ENCODE results near the gene ERRFI1.

ERRFI1 gene

DNA sequence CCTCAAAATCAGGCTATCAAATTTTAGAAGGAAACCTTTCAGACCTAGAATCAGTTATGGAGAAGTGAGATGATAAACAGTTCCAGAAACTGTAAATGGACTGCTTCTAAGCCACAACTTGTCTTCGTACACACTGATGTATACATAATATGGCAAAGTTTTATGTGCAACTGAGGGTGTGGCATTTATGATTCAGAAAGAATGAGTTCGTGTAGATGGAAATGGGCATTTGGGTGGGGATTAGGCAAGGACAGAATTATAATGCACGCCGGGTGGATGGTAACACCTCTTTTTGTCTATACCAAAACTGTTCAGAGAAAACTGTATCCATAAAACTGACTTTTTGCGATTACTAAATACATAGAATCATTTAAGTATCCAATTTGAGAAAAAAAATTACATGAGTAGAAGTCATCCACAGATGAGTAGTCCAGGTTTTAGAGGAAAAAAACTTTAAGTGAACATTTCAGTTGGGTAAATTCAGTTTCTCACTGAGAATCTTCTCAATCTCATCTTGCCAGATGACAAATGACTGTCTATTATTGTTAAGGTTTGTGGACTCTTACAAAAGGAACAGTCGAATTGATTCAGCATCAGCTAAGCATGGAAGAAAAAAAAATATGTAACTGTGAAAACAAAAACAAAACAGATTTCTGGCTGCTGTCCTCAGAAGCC lies 22.5 kb downstream of the ERRFI1 start:
- no peak for DNase-seq (ENCODE audit: low read depth in 2 of 2)

DNA sequence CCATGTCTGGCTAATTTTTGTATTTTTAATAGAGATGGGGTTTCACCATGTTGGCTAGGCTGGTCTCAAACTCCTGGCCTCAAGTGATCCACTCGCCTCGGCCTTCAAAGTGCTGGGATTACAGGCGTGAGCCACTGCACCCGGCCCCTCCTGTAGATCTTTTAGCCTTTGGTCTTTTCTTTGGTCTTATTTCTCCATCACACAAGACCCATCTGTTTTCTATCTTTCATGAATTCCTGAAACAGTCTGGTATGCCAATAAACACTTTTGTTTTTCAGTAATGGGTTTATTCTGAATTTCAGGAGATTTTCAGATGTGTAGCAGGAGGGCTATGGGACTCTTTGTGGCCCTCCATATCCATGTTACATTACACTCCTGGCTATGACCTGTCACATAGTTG lies 23.2 kb downstream of the ERRFI1 start:
- no peak for DNase-seq (ENCODE audit: low read depth in 2 of 2)

DNA sequence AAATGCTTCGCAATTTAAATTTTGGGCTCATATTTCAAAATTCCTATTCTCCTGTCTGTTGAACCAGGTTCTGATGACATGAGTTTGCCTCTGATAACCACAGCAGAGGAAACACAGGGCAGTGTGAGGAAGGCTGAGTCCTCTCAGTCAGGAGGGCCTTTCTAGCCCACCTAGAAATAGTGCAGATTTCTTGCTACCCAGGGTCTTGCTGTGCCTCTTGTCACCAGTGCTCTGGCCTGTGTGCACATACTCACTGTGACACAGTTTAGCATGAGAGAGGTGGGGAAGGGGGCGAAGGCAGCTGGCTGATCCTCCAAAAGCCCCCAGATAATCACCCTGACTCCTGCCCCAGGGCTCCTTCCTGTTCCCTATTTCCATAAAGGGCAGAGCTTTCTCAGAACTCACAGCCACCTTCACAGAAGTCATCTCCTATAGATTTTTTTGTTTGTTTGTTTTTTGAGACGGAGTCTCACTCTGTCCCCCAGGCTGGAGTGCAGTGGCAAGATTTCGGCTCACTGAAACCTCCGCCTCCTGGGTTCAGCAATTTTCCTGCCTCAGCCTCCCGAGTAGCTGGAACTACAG lies 23.7 kb downstream of the ERRFI1 start:
- no peak for DNase-seq (ENCODE audit: low read depth in 2 of 2)

DNA sequence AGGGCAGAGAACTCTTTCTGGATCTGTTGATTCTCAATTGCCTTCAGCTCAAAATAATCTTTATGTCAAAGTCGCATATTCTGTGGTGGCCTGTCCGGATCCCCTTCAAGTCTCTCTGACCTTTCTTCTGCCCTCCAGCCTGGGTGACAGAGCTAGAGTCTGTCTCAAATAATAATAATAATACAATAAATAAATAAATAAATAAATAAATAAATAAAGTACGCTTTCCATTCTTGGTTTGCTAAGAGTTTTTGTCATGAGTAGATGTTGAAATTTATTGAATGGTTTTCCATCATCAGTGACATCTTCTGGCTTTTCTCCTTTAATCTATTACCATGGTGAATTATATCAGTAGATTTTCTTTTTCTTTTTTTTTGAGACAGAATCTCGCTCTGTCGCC lies 30.7 kb downstream of the ERRFI1 start:
- no peak for DNase-seq (ENCODE audit: low read depth in 2 of 2)

DNA sequence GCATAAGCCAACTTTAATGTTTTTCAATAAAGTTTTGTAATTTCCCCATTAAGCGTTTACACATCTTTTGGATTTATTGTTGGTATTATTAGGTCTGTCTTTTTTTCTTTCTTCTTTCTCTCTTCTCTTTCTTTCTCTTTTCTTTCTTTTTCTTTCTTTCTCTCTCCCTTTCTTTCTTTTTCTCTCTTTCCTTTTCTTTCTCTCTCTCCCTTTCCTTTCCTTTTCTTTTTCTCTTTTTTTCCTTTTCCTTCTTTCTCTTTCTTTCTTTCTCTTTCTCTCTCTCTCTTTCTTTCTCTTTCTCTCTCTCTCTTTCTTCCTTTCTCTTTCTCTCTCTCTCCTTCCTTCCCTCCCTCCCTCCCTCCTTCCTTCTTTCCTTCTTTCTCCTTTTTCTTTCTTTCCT lies 31.3 kb downstream of the ERRFI1 start:
- DNase-seq (ENCODE audit: low read depth in 2 of 2) = no peak

DNA sequence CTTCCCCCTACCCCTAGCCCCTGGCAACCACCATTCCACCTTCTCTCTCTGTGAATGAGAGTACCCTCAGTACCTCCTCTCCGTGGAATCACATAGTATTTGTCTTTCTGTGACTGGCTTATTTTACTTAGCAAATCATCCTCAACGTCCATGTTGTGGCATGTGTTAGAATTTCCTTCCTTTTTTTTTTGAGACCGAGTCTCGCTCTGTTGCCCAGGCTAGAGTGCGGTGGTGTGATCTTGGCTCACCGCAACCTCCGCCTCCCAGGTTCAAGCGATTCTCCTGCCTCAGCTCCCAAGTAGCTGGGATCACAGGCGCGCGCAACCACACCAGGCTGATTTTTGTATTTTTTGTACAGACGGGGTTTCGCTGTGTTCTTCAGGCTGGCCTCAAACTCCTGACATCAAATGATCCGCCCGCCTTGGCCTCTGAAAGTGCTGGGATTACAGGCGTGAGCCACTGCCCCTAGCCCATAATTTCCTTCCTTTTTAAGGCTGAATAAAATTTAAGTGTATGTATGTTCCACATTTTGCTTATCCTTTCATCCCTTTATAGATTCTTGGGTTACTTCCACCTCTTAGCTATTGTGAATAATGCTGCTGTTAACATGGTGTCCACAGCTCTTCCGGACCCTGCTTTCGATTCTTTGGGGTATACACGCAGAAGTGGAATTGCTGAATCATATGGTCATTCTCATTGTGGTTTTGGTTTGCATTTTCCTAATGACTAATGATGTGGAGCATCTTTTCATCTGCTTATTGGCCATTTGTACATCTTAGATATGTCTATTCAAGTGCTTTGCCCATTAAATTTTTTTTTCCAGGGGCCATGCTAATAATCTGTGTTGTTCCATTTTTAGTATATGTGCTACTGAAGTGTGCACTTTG lies 32.3 kb downstream of the ERRFI1 start:
- no peak for DNase-seq (ENCODE audit: low read depth in 2 of 2)

DNA sequence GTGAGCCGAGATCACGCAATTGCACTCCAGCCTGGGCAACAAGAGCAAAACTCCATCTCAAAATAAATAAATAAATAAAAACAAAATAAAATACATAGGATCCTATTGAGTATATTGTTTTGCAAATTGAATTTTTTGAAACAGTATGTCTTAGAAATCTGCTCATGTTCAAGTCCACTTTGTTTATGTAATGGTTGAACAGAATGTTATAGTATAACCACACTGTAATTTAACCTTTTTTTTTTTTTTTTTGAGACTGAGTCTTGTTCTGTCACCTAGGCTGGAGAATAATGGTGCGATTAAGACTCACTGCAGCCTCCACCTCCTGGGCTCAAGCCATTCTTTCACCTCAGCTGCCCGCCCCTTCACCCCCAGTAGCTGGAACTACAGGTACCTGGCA lies 33.2 kb downstream of the ERRFI1 start:
- DNase-seq (ENCODE audit: low read depth in 2 of 2) = no peak

DNA sequence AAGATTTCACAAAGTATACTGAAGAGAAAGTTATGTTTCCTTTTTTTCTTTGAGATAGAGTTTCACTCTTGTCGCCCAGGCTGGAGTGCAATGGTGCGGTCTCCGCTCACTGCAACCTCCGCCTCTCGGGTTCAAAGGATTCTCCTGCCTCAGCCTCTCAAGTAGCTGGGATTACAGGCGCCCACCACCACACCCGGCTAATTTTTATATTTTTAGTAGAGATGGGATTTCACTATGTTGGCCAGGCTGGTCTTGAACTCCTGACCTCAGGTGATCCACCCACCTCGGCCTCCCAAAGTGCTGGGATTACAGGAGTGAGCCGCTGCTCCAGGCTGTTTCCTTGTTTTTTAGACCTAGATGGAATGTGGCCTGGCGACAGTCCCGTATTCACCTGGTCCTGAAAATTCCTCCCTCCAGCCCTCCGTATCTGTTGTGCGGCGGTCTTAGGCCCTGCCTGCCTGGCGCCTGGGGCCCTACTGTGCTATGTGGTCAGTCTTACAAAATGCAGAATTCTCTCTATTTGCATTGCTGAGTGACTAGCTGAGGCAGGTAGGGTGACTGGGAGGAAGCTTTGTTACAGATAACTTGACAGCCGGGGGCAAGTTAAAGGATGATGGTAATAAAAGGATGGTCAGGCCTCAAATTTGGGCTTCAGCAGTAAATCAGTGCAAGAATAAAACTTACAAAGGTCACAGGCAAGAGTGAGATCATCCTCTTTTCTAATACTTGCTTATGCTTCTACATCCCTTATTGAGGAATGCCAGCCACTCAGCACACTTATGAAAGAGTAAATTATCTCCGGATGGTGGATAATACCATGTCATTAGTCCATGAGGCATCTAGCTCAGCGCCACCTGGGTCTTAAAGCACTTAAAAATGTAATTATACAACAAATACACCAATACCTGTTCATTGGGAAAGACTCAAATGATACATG lies 34.3 kb downstream of the ERRFI1 start:
- no peak for DNase-seq (ENCODE audit: low read depth in 2 of 2)

DNA sequence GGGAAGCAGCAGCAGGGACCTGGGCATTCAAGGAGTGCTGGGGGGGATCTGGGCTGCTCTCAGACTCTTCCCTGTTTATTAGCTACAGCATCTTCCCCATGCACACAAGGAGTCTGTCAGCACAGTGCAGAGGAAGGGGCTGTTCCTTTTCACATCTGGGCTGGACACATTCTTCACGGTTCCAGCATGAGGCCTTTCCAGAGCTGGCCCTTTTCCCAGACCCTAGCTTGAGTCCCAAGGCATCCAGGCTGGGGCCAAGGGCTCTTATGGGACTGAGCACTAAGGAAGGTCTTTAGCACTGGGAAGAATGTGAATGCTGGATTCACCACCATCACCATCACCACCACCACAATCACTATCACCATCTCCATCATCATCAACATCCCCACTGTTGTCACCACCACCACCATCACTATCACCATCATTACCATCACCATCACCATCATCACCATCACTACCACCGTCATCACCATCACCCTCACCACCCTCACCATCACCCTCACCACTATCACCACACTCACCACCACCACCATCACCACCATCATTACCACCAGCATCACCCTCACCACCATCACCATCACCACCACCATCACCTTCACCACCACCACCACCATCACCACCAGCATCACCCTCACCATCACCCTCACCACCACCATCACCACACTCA lies 36.2 kb downstream of the ERRFI1 start:
- no peak for DNase-seq (ENCODE audit: low read depth in 2 of 2)

DNA sequence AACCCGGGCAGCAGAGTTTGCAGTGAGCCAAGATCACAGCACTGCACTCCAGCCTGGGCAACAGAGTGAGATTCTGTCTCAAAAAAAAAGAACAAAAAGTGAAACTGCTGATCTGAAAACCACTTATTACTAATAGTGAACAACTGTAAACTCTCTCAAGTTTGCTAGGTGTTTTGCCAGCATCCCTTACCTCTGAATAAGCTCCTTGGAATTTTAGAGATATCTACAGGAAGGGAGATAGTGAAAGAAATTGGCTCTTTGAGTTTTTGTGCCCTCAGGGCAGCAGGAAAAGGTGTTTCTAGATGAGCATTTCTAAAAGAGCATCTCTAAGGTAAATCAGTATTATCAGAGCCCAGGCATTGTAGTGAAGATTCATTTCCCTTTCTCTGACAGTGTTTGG lies 37.5 kb downstream of the ERRFI1 start:
- no peak for DNase-seq (ENCODE audit: low read depth in 2 of 2)

DNA sequence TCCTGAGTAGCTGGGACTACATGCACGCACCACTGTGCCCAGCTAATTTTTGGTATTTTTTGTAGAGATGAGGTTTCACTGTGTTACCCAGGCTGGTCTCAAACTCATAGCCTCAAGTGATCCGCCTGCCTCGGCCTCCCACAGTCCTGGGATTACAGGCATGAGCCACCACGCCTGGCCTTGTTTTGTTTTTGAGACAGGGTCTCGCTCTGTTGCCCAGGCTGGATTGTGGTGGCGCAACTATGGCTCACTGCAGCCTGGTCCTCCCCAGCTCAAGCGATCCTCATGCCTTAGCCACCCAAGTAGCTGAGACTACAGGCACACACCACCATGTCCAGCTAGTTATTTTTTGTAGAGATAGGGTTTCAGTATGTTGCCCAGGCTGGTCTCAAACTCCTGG lies 38.6 kb downstream of the ERRFI1 start:
- DNase-seq (ENCODE audit: low read depth in 2 of 2) = no peak

DNA sequence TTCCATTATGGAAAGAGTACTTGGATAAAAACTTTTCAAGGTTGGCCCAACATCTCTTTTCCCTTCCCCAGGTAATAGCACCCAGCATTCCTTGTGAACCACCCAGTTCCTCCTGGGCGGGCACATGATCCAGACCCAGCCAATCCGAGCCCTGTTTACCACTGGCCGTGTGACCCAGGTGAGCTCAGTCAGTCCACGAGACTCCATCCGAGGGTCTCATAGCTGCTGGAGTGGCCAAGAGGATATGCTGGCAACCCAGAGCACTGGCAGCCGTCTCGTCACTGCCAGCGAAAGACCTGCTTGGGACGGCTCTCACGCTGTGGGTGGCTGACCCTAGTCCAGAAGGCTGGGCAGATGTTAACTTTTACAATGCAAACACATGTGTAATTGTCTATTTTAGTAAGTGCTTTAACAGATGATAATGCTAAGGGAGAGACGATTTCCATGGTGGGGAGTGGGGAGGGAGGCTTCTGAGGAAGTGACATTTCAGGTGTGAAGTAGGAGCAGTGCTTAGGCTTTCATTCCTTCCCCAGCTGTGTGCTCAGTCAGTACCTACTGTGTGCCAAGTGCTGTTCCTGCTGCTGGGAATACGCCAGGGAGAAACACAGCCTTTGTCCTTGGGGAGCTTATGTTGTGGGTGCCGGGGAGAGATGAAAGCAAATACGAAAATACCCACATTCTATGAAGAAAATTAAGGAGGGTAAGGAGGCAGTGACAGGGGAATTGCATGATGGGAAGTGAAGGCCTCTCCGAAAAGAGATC lies 40.1 kb downstream of the ERRFI1 start:
- no peak for DNase-seq (ENCODE audit: low read depth in 2 of 2)

DNA sequence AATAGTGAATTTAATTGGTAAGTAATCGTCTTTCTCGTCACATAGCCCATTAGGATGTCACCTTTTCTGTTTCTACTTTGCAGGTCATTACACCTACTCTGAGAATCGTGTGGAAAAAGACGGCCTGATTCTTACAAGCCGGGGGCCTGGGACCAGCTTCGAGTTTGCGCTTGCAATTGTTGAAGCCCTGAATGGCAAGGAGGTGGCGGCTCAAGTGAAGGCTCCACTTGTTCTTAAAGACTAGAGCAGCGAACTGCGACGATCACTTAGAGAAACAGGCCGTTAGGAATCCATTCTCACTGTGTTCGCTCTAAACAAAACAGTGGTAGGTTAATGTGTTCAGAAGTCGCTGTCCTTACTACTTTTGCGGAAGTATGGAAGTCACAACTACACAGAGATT lies 41.3 kb downstream of the ERRFI1 start:
- no peak for DNase-seq (ENCODE audit: low read depth in 2 of 2)

DNA sequence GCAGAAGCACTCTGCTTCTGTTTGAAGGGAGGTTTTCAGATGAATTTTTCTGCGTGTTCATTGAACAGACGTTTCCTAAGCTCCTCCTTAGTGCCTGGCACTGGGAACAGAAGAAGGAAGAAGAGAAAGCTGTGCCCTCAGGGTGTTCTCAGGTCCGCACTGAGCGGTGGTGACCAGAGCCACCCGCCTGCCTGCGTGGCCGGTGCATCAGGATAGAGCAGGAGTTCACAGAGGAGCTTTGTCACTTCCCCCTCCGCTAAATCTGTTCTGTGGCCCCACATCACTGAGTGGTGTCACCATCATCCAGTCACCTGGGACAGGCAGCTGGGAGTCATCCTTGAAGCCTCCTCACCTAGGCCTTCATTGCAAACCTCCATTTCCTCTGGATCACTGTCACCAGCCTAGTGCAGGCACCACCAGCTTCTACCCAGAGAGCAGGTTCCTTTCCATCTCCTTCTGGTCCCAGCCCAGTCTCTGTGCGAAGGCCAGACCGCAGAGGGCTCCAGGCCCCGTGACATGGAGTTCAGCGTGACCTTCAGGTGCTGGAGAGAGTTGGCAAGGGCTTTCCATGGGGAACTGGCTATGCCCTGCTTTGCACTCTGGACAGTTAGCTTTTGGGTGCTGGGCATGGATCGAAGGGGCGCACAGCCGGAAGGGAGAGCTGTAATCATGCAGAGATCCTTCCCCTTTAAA lies 42.9 kb downstream of the ERRFI1 start:
- DNase-seq (ENCODE audit: low read depth in 2 of 2) = no peak

DNA sequence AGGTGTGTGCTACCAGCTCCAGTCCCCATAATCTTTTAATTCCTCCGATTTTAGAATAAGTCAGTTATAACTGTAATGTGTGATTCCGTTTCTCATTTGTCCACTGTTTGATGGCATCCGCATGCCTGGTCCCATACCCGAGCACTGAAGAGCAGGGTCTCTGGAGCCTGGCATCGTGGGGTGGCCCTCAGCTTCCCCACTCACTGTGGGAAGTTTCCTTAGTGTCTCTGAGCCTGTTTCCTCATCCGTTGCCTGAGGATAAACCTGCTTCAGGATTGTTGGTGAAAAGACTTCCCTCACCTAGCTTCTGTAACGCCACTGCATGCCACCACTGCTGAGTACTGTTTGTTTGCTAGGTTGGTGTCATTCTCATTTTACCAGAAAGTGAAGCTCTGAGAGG lies 45.1 kb downstream of the ERRFI1 start:
- DNase-seq (ENCODE audit: low read depth in 2 of 2) = no peak

DNA sequence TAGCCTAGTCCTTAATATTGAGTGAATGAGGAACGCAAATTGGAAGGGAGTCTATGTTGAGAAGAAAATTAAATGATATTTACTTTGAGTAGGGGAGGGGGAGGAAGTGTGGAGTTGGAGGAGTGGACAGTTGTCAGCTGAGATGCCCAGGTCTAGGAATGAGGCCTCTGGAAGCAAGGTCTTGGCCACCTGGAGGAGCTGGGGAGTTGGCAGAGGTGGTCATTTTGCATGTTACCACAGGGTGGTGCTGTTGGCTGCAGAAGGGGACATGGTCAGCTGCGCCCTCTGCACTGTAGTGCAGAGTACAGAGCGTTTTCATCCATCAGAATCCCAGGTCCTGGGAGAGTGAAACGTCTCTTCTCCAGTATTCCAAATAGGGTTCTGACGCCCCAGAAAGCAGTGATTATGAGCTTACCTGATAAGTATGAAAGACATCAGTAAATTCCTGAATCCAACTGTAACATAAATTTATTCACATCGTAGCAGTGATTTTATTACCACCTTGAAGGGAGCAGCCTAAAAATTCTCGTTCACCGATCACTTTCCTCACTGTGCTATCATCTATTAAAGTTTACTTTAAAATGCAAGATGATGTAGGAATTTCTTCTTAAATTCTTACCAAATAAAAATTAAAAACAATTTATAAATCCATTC lies 50.8 kb downstream of the ERRFI1 start:
- peak in 1 of 2 donors; percentile 13 for DNase-seq (ENCODE audit: low read depth in 2 of 2)

DNA sequence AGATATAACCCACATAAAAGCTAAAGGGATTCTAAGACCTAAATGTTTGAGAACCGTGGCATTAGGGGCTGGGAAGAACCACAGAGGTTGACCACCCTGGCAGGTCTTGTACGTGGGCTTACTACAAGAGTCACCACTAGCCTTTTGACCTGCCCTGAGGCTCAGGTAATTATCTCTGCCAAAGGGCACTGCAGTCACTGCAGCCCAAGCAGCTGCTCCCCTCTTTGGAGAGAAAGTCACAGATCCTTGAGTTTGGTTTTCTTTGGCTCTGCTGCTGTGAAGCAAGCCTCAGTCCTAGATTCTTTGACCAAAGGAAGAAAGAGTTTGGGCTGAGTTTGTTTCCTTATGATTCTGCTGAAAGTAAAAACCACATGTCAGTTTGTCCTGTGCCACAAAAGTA lies 53.0 kb downstream of the ERRFI1 start:
- DNase-seq (ENCODE audit: low read depth in 2 of 2) = no peak

DNA sequence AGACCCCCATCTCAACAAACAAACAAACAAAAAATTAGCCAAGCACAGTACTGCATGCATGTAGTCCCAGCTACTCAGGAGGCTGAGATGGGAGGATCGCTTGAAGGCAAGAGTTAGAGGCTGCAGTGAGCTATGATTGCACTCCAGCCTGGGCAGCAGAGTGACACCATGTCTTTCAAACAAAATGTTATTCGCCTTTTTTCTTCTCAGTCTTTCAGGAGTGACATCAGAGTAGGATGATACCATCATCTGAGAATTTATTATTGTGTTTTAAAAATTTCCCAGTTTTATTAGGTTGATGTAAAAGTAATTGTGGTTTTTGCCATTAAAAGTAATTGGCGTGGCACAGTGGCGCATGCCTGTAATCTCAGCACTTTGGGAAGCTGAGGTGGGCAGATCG lies 53.8 kb downstream of the ERRFI1 start:
- no peak for DNase-seq (ENCODE audit: low read depth in 2 of 2)

DNA sequence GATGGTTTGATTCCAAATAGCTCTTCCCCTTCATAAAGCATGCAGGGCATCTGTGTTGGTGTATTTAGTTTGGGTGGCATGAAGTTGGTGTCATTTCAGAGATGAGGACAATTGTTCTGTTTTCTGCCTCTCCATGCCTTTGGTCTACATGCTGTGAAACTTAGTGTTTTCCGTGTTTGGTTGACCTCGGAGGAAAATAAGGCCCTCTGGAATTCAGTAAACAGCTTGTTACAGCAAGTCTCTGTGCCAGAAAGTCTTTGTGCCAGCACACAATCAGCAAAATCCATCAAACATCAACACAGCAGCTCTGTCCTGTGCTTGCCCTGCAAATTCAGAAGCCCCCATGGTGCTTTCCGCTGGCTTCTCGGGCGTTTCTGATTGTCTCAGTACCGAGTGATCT lies 55.1 kb downstream of the ERRFI1 start:
- DNase-seq (ENCODE audit: low read depth in 2 of 2) = no peak

Measured in stimulated activated CD8-positive, alpha-beta memory T cell treated with anti-CD3 and anti-CD28 coated beads, Interleukin-15, amount 100 ng/mL, for 48 hours (primary cell).